ENCODE results near the gene TAAR2. TPM values are rescaled to one million over a fixed set of nuclear protein-coding genes. Genes with fewer than 3 reads are reported as not detected.

Gene TAAR2
- total RNA-seq, 1 experiment from 2014 or later: not detected

- Histone ChIP-seq H3K9me3 (ENCODE audit: control insufficient read depth in 1 of 2, insufficient read depth in 1 of 2, low read depth in 1 of 2, low read length in 2 of 2) (no peaks in the 10 kb centered on the region), H4K20me1 (ENCODE audit: insufficient read depth) (no peaks in the 10 kb centered on the region), H3K9ac (ENCODE audit: low read length) (no peak overlapping the region), H3K4me1 (ENCODE audit: control insufficient read depth in 1 of 2, insufficient read depth in 2 of 2, low read length in 2 of 2) (peaks cover 0 to 5% of the 10 kb centered on the region in 2 experiments; a peak in 1 of 4 replicates), H3K27ac (ENCODE audit: low read depth, low read length) (no peak overlapping the region), H3K9me2 (ENCODE audit: insufficient read depth) (no peaks in the 10 kb centered on the region), H3K27me3 (ENCODE audit: insufficient read depth, low read length) (no peaks in the 10 kb centered on the region), H3K4me3 (replicated peaks in 1 of 2; ENCODE audit: low read depth in 1 of 2, low read length in 2 of 2) (no peak overlapping the region), H3K79me2 (ENCODE audit: insufficient read depth, low read length) (no peaks in the 10 kb centered on the region), H2AFZ (ENCODE audit: low read depth, low read length, poor library complexity, severe bottlenecking) (no peak overlapping the region), H3K4me2 (ENCODE audit: low read length) (no peak overlapping the region), H3K36me3 (ENCODE audit: control insufficient read depth in 1 of 2, insufficient read depth in 2 of 2, low read length in 2 of 2) (no peaks in the 10 kb centered on the region)
- ATAC-seq (no peak), DNase-seq (ENCODE audit: low read depth, low spot score) (no peak)
- TF ChIP-seq MAX (IDR thresholded peaks at IDR 0.05) (no peak), REST (IDR thresholded peaks at IDR 0.05; ENCODE audit: low read depth) (no peak), ZFX (IDR thresholded peaks at IDR 0.05) (no peak), POLR2A (IDR thresholded peaks at IDR 0.05; ENCODE audit: borderline replicate concordance, extremely low read depth, insufficient read depth, insufficient read length) (no peak), RAD21 (IDR thresholded peaks at IDR 0.05; ENCODE audit: low read depth) (no peak), EZH2 (IDR thresholded peaks at IDR 0.05) (no peak), SP1 (IDR thresholded peaks at IDR 0.05; ENCODE audit: low read depth) (no peak), CEBPB (IDR thresholded peaks at IDR 0.05; ENCODE audit: low read depth) (no peak), CBX3 (IDR thresholded peaks at IDR 0.05; ENCODE audit: low read depth) (no peak), ZBTB33 (IDR thresholded peaks at IDR 0.05; ENCODE audit: extremely low read depth, insufficient replicate concordance, low read length) (no peak), SRF (IDR thresholded peaks at IDR 0.05; ENCODE audit: low read depth) (no peak), POLR2AphosphoS5 (IDR thresholded peaks at IDR 0.05; ENCODE audit: low read depth, low read length) (no peak), ZNF274 (IDR thresholded peaks at IDR 0.05; ENCODE audit: low read depth, low read length) (no peak), SIN3A (IDR thresholded peaks at IDR 0.05; ENCODE audit: low read depth) (no peak), EZH2phosphoT487 (IDR thresholded peaks at IDR 0.05; ENCODE audit: borderline replicate concordance) (no peak), ELF1 (IDR thresholded peaks at IDR 0.05; ENCODE audit: borderline replicate concordance, low read depth) (no peak), EGR1 (IDR thresholded peaks at IDR 0.05; ENCODE audit: low read depth) (no peak), YY1 (IDR thresholded peaks at IDR 0.05; ENCODE audit: extremely low read depth, insufficient replicate concordance, low read depth, low read length) (no peak)
- POLR2A ChIA-PET: no interaction called here
- CTCF ChIA-PET: no interaction called here
- RAD21 ChIA-PET (ENCODE audit: low non-redundant PET in 1 of 2, low total read pairs in 2 of 2, uncharacterized antibody in 2 of 2, unreplicated experiment in 2 of 2): no interaction called here
- intact Hi-C loops (cut with micrococcal nuclease): no loop called here
- BruUV-seq (replicated peaks): no TSS peak
Observed at GRCh38 chr6:132663661-132664060, 39.6 kb upstream of the TAAR2 start.
